PC-9 (cell line): ENCODE results near the gene OS9. TPM values are rescaled to one million over a fixed set of nuclear protein-coding genes. Genes with fewer than 3 reads are reported as not detected.

Source experiments
- BruUV-seq: library from RNA; stranded (reverse); fragments of 400-500 nt; replicated peaks from 2 replicates; lab custom pipeline; 2021; lab: Mats Ljungman, UMichigan
- CTCF ChIA-PET: fragments of 300-600 bp; sonication (Branson Sonifier 250); formaldehyde crosslinking; loops from one replicate; lab custom pipeline; 2022; ENCODE audit warnings: antibody characterized with exemption; lab: Charles Lee
- POLR2A ChIA-PET: fragments of 300-600 bp; sonication (Branson Sonifier 250); formaldehyde crosslinking; loops from one replicate; lab custom pipeline; 2022; ENCODE audit warnings: antibody characterized with exemption; ENCODE audit not compliant: unreplicated experiment; lab: Charles Lee
- DNase-seq, 2 experiments: peaks; one replicate each; pipeline versions ENCODE4 v3.0.0 to v3.0.0-alpha.2; 2015 to 2022; ENCODE audit warnings: mixed read lengths in 1 of 2
- H2AFZ ChIP-seq: fragments of 200-600 bp; sonication (generic); 2 replicates; pipeline ENCODE4 v1.8.1; 2017; ENCODE audit warnings: antibody characterized with exemption
- H3F3A ChIP-seq: fragments of 200-600 bp; sonication (generic); 2 replicates; pipeline ENCODE4 v1.8.1; 2017; ENCODE audit warnings: antibody characterized with exemption, mild to moderate bottlenecking, low read depth; ENCODE audit not compliant: insufficient read depth
- H3K27ac ChIP-seq: fragments of 200-600 bp; sonication (generic); 2 replicates; pipeline ENCODE4 v1.6.1; 2016; ENCODE audit warnings: mixed run types
- H3K27me3 ChIP-seq: fragments of 200-600 bp; sonication (generic); 2 replicates; pipeline ENCODE4 v1.6.1; 2016; ENCODE audit warnings: low read depth, mixed run types; ENCODE audit not compliant: insufficient read depth
- H3K36me3 ChIP-seq: fragments of 200-600 bp; sonication (generic); 2 replicates; pipeline ENCODE4 v1.6.1; 2016; ENCODE audit warnings: low read depth, mixed run types
- H3K4me1 ChIP-seq: fragments of 200-600 bp; sonication (generic); replicated peaks from 2 replicates; pipeline ENCODE4 v1.6.1; 2016; ENCODE audit warnings: mixed run types; ENCODE audit not compliant: insufficient read depth
- H3K4me2 ChIP-seq: fragments of 200-600 bp; sonication (generic); 2 replicates; pipeline ENCODE4 v1.6.1; 2017; ENCODE audit warnings: mixed run types
- H3K4me3 ChIP-seq: fragments of 200-600 bp; sonication (generic); 2 replicates; pipeline ENCODE4 v1.6.1; 2016; ENCODE audit warnings: mixed run types
- H3K79me2 ChIP-seq: fragments of 200-600 bp; sonication (generic); 2 replicates; pipeline ENCODE4 v1.6.1; 2017; ENCODE audit warnings: low read depth, mixed run types
- H3K9me2 ChIP-seq: fragments of 200-600 bp; sonication (generic); 2 replicates; pipeline ENCODE4 v1.8.1; 2017; ENCODE audit warnings: mild to moderate bottlenecking; ENCODE audit not compliant: insufficient read depth
- H3K9me3 ChIP-seq: fragments of 200-600 bp; sonication (generic); 2 replicates; pipeline ENCODE4 v1.8.1; 2016; ENCODE audit warnings: low read depth; ENCODE audit not compliant: insufficient read depth
- H4K20me1 ChIP-seq: fragments of 200-600 bp; sonication (generic); 2 replicates; pipeline ENCODE4 v1.8.1; 2017; ENCODE audit not compliant: insufficient read depth
- EZH2 ChIP-seq: fragments of 200-600 bp; sonication (generic); IDR thresholded peaks from 2 replicates; pipeline ENCODE4 v1.8.0; 2017; ENCODE audit warnings: antibody characterized with exemption, low read depth
- intact Hi-C: fragments of 100-400 bp; cut with micrococcal nuclease; formaldehyde crosslinking; loops from one replicate; pipeline ENCODE4 v1.10.0; 2022; ENCODE audit not compliant: unreplicated experiment
- total RNA-seq: library from RNA; stranded (reverse); gene quantifications from 2 replicates; pipeline ENCODE4 v1.2.3, GENCODE V29; 2021
- TF ChIP-seq, protein P1 (sequence below): fragments of 200-600 bp; sonication (generic); conservative IDR thresholded peaks from 2 replicates; pipeline ENCODE4 v1.6.1; 2017; ENCODE audit warnings: mixed run types, antibody characterized with exemption, mild to moderate bottlenecking, moderate library complexity

The OS9 gene
- total RNA-seq, 1 experiment from 2014 or later: 96.7 TPM

DNA sequence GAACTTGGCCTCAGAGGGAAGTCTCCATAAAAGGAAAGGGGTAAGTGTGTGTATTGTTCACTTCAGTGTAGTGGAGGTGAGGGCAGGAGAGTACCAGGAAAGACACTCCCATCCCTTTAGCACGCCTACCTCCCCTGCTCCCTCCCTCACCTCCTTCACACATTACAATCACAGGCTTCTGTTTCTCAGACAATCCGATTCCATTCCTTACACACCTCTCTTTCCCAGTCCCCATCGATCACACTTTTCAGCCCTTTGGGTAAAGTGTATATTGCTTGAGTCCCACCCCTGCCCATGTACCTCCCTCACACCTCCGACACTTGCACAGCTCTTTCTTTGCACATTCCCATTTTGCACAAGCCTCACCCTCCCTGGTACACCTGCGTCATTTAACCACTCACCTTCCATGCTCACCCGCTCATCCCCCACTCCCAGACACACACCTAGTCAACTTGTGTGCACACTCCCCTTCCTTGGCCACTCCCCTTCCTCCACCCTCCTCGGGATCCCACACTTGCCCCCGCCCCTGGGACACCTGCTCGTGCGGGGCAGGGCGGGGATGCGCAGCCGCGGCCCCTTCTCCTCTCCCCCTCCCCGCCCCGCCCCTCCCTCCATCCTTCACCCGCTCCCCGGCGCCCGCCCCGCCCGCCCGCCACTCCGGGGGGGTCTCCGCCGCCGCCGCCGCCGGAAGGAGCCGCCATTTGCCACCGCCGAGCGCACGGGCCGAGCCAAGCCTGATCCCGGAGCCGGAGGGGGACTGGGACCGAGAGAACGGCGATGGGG, 60.7 kb downstream of the OS9 start, which contains the start of gene MARCHF9:
MARCHF9 (plus strand) TSS at position 693 of the 783 bp plus-strand sequence. CDS start 426 bp downstream, outside the sequence.
- no peaks in the 10 kb centered on the region for H3K9me2 ChIP-seq
- POLR2A ChIA-PET: interaction anchor here (0.7 kb wide), 1 partner anchor 12 kb away, joined by 6 read pairs; no protein-coding TSS in a partner anchor
- no peaks in the 10 kb centered on the region; the same call in 1 of the 2 replicates for H4K20me1 ChIP-seq
- no peaks in the 10 kb centered on the region for H3K9me3 ChIP-seq
- H3K27me3 ChIP-seq: no peaks in the 10 kb centered on the region
- H3K4me3 ChIP-seq: peak within 1 kb of the TSS; percentile 68
- CTCF ChIA-PET: no interaction called here
- peaks cover 13% of the 10 kb centered on the region; the same call in 1 of the 2 replicates for H3F3A ChIP-seq
- TF ChIP-seq, protein P1, sequence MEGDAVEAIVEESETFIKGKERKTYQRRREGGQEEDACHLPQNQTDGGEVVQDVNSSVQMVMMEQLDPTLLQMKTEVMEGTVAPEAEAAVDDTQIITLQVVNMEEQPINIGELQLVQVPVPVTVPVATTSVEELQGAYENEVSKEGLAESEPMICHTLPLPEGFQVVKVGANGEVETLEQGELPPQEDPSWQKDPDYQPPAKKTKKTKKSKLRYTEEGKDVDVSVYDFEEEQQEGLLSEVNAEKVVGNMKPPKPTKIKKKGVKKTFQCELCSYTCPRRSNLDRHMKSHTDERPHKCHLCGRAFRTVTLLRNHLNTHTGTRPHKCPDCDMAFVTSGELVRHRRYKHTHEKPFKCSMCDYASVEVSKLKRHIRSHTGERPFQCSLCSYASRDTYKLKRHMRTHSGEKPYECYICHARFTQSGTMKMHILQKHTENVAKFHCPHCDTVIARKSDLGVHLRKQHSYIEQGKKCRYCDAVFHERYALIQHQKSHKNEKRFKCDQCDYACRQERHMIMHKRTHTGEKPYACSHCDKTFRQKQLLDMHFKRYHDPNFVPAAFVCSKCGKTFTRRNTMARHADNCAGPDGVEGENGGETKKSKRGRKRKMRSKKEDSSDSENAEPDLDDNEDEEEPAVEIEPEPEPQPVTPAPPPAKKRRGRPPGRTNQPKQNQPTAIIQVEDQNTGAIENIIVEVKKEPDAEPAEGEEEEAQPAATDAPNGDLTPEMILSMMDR: no peak
- peaks cover 23% of the 10 kb centered on the region for H3K79me2 ChIP-seq
- DNase-seq: peak; percentile 62 to 83
- no TSS peak for BruUV-seq
- H3K27ac ChIP-seq: no peak within 1 kb of the TSS
- peaks cover 8% of the 10 kb centered on the region for H3K36me3 ChIP-seq
- H3K4me2 ChIP-seq: peak within 1 kb of the TSS; percentile 93
- H3K4me1 ChIP-seq: peaks cover 27% of the 10 kb centered on the region
- intact Hi-C loops: loop anchor here (2.0 kb wide), 1 partner anchor 18 kb away; the partner anchor contains the start of genes EEF1AKMT3 and METTL1
- H2AFZ ChIP-seq: peak within 1 kb of the TSS; percentile 83

DNA sequence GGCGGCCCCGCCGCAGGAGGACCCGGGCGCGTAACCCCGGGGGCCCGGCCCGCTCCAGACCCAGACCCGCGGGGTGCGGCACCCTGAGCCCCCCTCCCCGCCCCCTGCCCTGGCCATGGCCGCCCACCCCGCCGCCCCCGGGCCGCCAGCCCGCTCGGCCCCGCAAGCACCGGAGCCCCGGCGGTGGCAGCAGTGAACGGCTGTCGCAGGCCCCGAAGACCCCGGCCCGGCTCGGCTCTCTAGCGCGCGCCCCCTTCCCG, 61.2 kb downstream of the OS9 start:
- H3K36me3 ChIP-seq: peaks cover 7% of the 10 kb centered on the region
- peaks cover 27% of the 10 kb centered on the region for H3K4me1 ChIP-seq
- DNase-seq: no peak
- BruUV-seq: no TSS peak
- no peaks in the 10 kb centered on the region for H3K9me3 ChIP-seq
- H3K4me2 ChIP-seq: peak overlapping the region; percentile 93; the same call in 1 of the 2 replicates
- H3F3A ChIP-seq: peaks cover 13% of the 10 kb centered on the region; the same call in 1 of the 2 replicates
- intact Hi-C loops: loop anchor here (2.0 kb wide), 1 partner anchor 18 kb away; the partner anchor contains the start of genes EEF1AKMT3 and METTL1
- no peaks in the 10 kb centered on the region for H3K27me3 ChIP-seq
- no peaks in the 10 kb centered on the region for H3K9me2 ChIP-seq
- no peak overlapping the region for H3K27ac ChIP-seq
- peak overlapping the region; percentile 68; the same call in 1 of the 2 replicates for H3K4me3 ChIP-seq
- no peak overlapping the region for H2AFZ ChIP-seq
- H4K20me1 ChIP-seq: no peaks in the 10 kb centered on the region; the same call in 1 of the 2 replicates
- TF ChIP-seq EZH2: no peak
- TF ChIP-seq, protein P1: no peak
- ChIA-PET CTCF (no interaction called here), POLR2A (no interaction called here)
- H3K79me2 ChIP-seq: peaks cover 20% of the 10 kb centered on the region

DNA sequence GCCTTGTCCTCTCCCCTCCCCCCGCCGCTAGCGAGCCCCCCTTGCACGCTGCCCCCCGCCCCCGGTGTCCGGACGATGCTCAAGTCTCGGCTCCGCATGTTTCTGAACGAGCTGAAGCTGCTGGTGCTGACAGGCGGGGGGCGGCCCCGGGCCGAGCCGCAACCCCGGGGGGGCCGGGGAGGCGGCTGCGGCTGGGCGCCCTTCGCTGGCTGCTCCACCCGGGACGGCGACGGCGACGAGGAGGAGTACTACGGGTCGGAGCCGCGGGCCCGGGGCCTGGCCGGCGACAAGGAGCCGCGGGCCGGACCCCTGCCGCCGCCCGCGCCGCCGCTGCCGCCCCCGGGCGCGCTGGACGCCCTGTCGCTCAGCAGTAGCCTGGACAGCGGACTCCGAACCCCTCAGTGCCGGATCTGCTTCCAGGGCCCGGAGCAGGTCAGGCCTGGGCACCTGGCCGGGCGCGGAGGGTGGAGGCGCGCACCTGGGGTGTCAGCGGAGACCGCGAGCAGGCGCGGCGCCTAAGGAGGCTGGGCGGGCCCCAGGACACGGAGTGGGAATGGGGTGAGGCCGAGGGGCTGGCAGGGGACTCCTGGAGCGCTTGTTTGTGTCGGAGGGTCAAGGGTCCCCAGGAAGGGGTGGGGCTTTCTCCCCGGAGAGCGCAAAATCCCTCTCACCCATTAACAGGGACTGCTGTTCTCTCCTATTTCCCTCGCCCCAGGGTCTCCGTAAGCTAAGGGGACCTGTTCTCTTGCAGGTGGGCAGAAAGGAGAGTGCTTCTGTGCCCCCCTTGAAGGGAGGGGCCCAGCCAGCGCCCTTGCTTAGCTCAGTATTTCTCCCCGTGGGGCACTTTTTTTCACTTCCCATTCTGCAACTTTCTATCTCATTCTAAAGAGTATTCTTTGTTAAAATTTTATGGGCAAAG, 61.8 kb downstream of the OS9 start:
- DNase-seq: peak in 1 of 2 experiments; percentile 39
- ChIA-PET POLR2A (no interaction called here), CTCF (no interaction called here)
- H3K27ac ChIP-seq: no peak overlapping the region
- no peaks in the 10 kb centered on the region for H3K27me3 ChIP-seq
- peaks cover 13% of the 10 kb centered on the region; the same call in 1 of the 2 replicates for H3F3A ChIP-seq
- no peaks in the 10 kb centered on the region; the same call in 1 of the 2 replicates for H4K20me1 ChIP-seq
- H3K4me3 ChIP-seq: peak overlapping the region; percentile 68
- no peaks in the 10 kb centered on the region for H3K9me3 ChIP-seq
- no peaks in the 10 kb centered on the region for H3K9me2 ChIP-seq
- H3K4me2 ChIP-seq: peak overlapping the region; percentile 93
- peaks cover 14% of the 10 kb centered on the region for H3K79me2 ChIP-seq
- TF ChIP-seq, protein P1: no peak
- TF ChIP-seq EZH2: no peak
- intact Hi-C loops: loop anchor here (2.0 kb wide), 1 partner anchor 17 kb away; the partner anchor contains the start of genes EEF1AKMT3 and METTL1
- H2AFZ ChIP-seq: peak overlapping the region; percentile 67; the same call in 1 of the 2 replicates
- peaks cover 2% of the 10 kb centered on the region; the same call in 1 of the 2 replicates for H3K36me3 ChIP-seq
- BruUV-seq: no TSS peak
- H3K4me1 ChIP-seq: peaks cover 25% of the 10 kb centered on the region
